Retinal pigment epithelial cell (primary cell): ENCODE results near the gene TYW5.

ENCODE experiments used
- DNase-seq: peaks from one replicate; pipeline ENCODE4 v3.0.0-alpha.2; 2010; ENCODE audit warnings: low read depth
- H3K4me3 ChIP-seq: 2 replicates; pipeline ENCODE4 v1.5.1; 2011; ENCODE audit warnings: mild to moderate bottlenecking, low read length, control low read depth, moderate library complexity
- TF ChIP-seq, protein P1 (sequence below): conservative IDR thresholded peaks from 2 replicates; pipeline ENCODE4 v1.5.1; 2011; ENCODE audit warnings: low read depth, low read length, control low read depth, inconsistent platforms

TYW5 gene

DNA sequence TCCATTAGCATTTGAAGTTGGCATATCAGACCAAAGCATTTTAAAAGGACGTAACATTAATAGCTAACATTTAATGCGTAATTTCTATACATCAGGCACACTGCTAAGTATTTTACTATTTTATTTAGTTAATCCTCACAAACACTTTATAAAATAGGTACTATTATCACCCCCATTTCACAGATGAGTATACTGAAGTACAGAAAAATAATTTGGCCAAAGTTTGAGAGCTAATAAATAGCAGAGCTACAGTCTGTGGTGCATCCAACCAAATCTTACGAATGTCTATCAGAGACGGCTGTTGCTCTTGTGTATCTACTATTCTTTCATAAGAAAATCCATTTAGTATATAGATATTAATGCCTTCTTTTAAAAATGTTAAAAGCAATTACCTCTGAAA, 11.9 kb downstream of the TYW5 start:
- TF ChIP-seq, protein P1, sequence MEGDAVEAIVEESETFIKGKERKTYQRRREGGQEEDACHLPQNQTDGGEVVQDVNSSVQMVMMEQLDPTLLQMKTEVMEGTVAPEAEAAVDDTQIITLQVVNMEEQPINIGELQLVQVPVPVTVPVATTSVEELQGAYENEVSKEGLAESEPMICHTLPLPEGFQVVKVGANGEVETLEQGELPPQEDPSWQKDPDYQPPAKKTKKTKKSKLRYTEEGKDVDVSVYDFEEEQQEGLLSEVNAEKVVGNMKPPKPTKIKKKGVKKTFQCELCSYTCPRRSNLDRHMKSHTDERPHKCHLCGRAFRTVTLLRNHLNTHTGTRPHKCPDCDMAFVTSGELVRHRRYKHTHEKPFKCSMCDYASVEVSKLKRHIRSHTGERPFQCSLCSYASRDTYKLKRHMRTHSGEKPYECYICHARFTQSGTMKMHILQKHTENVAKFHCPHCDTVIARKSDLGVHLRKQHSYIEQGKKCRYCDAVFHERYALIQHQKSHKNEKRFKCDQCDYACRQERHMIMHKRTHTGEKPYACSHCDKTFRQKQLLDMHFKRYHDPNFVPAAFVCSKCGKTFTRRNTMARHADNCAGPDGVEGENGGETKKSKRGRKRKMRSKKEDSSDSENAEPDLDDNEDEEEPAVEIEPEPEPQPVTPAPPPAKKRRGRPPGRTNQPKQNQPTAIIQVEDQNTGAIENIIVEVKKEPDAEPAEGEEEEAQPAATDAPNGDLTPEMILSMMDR = no peak
- no peak overlapping the region for H3K4me3 ChIP-seq

DNA sequence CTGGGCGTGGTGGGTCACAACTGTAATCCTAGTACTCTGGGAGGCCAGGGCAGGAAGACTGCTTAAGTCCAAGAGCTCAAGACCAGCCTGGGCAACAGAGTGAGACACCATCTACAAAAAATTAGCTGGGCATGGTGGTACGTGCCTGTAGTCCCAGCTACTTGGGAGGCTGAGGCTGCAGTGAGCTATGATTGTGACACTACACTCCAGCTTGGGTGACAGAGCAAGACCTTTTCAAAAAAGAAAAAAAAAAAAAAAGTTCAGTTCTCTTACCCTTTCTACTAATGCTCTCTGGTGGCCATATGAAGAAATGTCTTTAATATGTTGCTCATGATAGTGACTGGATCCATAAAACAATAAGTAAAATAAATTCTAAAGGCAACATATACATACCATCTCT, 14.9 kb downstream of the TYW5 start:
- TF ChIP-seq, protein P1 = peak; percentile 31
- no peak overlapping the region for H3K4me3 ChIP-seq
- DNase-seq = no peak

More for the DNA sequence above, 11.9 kb downstream of the TYW5 start:
- no peak for DNase-seq

DNA sequence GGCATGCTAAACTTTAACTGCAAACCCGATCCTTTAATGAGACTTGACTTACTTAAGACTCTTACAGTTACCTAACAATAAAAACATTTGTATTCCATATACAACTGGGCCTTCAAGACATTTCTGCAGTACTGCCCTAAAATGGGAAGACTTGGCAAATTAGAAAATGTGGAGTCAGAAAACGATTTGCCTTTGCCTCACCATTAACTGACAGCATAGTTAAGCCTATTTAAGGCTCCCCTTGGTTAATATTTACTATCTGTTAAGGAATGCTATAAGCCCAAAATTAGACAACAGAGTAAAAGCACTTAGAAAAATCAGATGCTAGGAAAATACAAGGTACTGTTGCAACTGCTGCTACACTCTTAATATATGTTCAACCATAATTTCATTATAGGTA, 18.7 kb downstream of the TYW5 start:
- no peak overlapping the region for H3K4me3 ChIP-seq
- TF ChIP-seq, protein P1 = no peak
- no peak for DNase-seq

DNA sequence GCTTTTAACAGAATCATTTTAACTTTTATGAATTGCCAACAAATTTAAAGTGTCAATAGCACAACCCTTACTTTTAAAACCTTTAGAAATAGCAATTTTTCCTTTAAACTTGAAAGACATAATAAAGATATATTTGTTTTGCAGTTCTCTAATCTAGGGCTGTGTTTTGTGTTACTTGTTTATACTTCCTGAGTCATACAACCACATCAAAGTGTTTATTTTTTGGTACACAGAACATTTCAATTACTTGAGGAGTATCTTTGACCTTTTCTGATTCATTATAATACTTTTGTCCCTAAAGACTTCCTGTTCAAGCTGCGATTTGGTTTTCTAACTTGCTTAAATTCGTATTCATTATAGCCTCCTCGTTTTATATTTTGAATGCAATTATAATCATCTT, 21.8 kb downstream of the TYW5 start:
- no peak overlapping the region for H3K4me3 ChIP-seq
- TF ChIP-seq, protein P1 = no peak

DNA sequence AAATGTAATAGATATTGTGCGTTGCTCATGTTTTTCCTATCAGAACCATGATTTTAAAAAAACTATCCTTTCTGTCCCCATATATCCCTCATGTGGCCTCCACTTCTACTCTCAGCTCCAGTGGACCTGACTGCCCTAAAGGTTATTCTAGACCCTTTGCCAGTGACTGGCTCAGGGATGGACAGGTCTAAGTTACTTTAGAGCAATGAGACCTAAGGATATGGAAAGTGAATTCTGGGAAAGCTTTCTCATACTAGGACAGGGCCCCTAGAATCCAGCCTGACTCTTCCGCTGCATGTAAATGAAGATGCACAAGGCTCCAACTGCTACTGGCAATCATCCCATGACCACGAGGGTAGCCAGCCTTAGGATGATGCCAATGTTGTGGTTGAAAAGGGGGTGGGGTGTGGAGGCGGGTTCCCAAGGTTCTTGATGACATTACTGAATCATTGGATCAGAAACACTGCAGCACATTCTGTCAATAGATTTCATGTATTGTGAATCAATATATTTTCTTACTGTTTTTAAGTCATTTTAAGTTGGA, 22.9 kb downstream of the TYW5 start:
- no peak for DNase-seq
- TF ChIP-seq, protein P1 = no peak

More for the DNA sequence above, 21.8 kb downstream of the TYW5 start:
- DNase-seq = no peak

DNA sequence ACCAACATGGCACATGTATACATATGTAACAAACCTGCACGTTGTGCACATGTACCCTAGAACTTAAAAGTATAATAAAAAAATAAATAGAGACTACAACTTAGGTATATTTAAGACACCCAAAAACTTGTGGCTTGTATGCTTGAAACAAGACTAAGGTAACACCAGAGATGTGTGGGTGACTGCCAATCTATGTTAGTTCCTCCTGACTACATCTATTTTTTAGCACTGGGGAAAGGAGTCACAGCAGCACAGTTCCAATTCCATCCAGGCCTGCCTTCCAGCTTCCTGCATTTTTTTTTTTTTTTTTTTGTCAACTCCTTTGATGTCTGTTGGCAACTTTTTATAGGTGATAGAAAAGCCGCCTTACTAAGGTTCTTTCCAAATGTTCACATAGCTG, 26.0 kb downstream of the TYW5 start:
- TF ChIP-seq, protein P1 = no peak
- DNase-seq = no peak
- H3K4me3 ChIP-seq = no peak overlapping the region

More for the DNA sequence above, 22.9 kb downstream of the TYW5 start:
- H3K4me3 ChIP-seq = no peak overlapping the region

DNA sequence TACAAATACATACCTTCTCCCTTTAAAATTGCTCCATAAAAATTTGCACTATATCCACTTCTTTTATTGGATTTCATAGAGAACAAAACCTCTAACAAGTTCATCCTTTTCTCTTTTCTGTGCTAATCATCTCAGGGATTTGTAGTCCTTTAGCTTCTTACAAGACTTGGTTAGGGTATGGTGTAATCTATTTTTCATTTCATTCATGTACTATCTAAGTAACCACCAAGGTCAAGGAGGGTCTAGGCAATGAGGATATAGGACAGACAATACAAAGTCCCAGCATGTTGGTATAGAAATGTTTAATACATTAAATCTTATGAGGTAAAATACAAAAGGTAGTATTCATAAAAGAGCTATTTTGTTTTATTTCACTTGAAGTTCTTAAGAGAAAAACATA, 26.7 kb downstream of the TYW5 start:
- TF ChIP-seq, protein P1 = no peak
- DNase-seq = no peak
- H3K4me3 ChIP-seq = no peak overlapping the region
